Coronary artery (tissue), 2 donors: ENCODE data around the gene PPP1R26.
"Not testable (repeated sequence)": the region's sequence is repeated elsewhere in the genome, so short reads cannot be mapped to it uniquely, and the experiment has no call there.

Experiments
- DNase-seq: peaks from one replicate; pipeline ENCODE4 v3.0.0-alpha.2; 2017; ENCODE audit warnings: low spot score
- H3K27ac ChIP-seq, 2 donors: fragments of 200-600 bp; sonication (generic); one replicate each; pipeline ENCODE4 v1.5.1; 2016 to 2019
- H3K4me3 ChIP-seq: fragments of 200-600 bp; sonication (generic); 2 replicates; pipeline ENCODE4 v1.5.1; 2016; ENCODE audit warnings: mild to moderate bottlenecking, moderate library complexity
- CTCF ChIP-seq: fragments of 200-600 bp; sonication (generic); IDR thresholded peaks from one replicate; pipeline ENCODE4 v1.5.1; 2019; ENCODE audit warnings: antibody characterized with exemption

PPP1R26 gene

GRCh38 chr9:135522931-135523330 is 43.3 kb downstream of the PPP1R26 start:
- DNase-seq = peak; percentile 47
- Histone ChIP-seq H3K4me3 (no peak overlapping the region), H3K27ac (no peak overlapping the region)
- no peak for TF ChIP-seq CTCF

GRCh38 chr9:135523521-135524129 is 44.0 kb downstream of the PPP1R26 start:
- Histone ChIP-seq H3K4me3 (no peak overlapping the region), H3K27ac (no peak overlapping the region)
- peak; percentile 57 for DNase-seq
- TF ChIP-seq CTCF = no peak

- H3K27ac ChIP-seq = no peak overlapping the region
- no peak overlapping the region for H3K4me3 ChIP-seq
- no peak for TF ChIP-seq CTCF
- DNase-seq = peak; percentile 47
These were observed 44.7 kb downstream of the PPP1R26 start for GRCh38 chr9:135524130-135524861.

GRCh38 chr9:135525241-135526088 is 45.9 kb downstream of the PPP1R26 start:
- DNase-seq = peak; percentile 60
- Histone ChIP-seq H3K4me3 (no peak overlapping the region), H3K27ac (no peak overlapping the region)
- TF ChIP-seq CTCF = no peak

- DNase-seq = peak; percentile 52
- TF ChIP-seq CTCF = no peak
- H3K27ac ChIP-seq = no peak overlapping the region
- H3K4me3 ChIP-seq = no peak overlapping the region
These were observed 46.6 kb downstream of the PPP1R26 start for GRCh38 chr9:135526089-135526729.

- Histone ChIP-seq H3K4me3 (no peak overlapping the region), H3K27ac (no peak overlapping the region)
- no peak for TF ChIP-seq CTCF
- DNase-seq = peak; percentile 56
These were observed 47.4 kb downstream of the PPP1R26 start for GRCh38 chr9:135526730-135527571.

GRCh38 chr9:135528842-135529435 is 49.4 kb downstream of the PPP1R26 start:
- not testable (repeated sequence) for H3K27ac ChIP-seq, H3K4me3 ChIP-seq
- DNase-seq = peak; percentile 14
